MM.1S (cell line): ENCODE data around the gene TFRC.
"Not testable (repeated sequence)": the region's sequence is repeated elsewhere in the genome, so short reads cannot be mapped to it uniquely, and the experiment has no call there.

Source experiments
- DNase-seq: peaks from one replicate; pipeline ENCODE4 v3.0.0-alpha.2; 2015
- H2AFZ ChIP-seq: fragments of 300-600 bp; sonication (generic); 2 replicates; pipeline ENCODE4 v1.6.0; 2016; ENCODE audit warnings: antibody characterized with exemption, low read length
- H3F3A ChIP-seq: fragments of 300-600 bp; sonication (generic); 2 replicates; pipeline ENCODE4 v1.6.1; 2016; ENCODE audit warnings: mild to moderate bottlenecking, antibody characterized with exemption, low read length, moderate library complexity, mixed read lengths; ENCODE audit not compliant: insufficient read depth
- H3K27ac ChIP-seq: fragments of 300-600 bp; sonication (generic); 2 replicates; pipeline ENCODE4 v1.5.1; 2016; ENCODE audit warnings: mild to moderate bottlenecking, low read length
- H3K27me3 ChIP-seq: fragments of 300-600 bp; sonication (generic); replicated peaks from 2 replicates; pipeline ENCODE4 v1.6.0; 2016; ENCODE audit warnings: low read length; ENCODE audit not compliant: insufficient read depth
- H3K36me3 ChIP-seq: fragments of 300-600 bp; sonication (generic); replicated peaks from 2 replicates; pipeline ENCODE4 v1.6.1; 2016; ENCODE audit warnings: mild to moderate bottlenecking, low read length, mixed read lengths; ENCODE audit not compliant: insufficient read depth
- H3K4me1 ChIP-seq: fragments of 300-600 bp; sonication (generic); 2 replicates; pipeline ENCODE4 v1.6.1; 2016; ENCODE audit warnings: low read length, mixed read lengths
- H3K4me2 ChIP-seq: fragments of 300-600 bp; sonication (generic); 2 replicates; pipeline ENCODE4 v1.6.0; 2016; ENCODE audit warnings: low read depth, low read length
- H3K4me3 ChIP-seq: fragments of 300-600 bp; sonication (generic); 2 replicates; pipeline ENCODE4 v1.5.1; 2016; ENCODE audit warnings: low read length, mixed read lengths
- H3K79me2 ChIP-seq: fragments of 300-600 bp; sonication (generic); 2 replicates; pipeline ENCODE4 v1.6.1; 2016; ENCODE audit warnings: mixed run types, low read length, mixed read lengths
- H3K9ac ChIP-seq: fragments of 300-600 bp; sonication (generic); 2 replicates; pipeline ENCODE4 v1.6.1; 2016; ENCODE audit warnings: low read length, mixed read lengths
- H3K9me2 ChIP-seq: fragments of 300-600 bp; sonication (generic); replicated peaks from 2 replicates; pipeline ENCODE4 v1.6.1; 2016; ENCODE audit warnings: mild to moderate bottlenecking, low read length, mixed read lengths; ENCODE audit not compliant: insufficient read depth
- H3K9me3 ChIP-seq: fragments of 300-600 bp; sonication (generic); replicated peaks from 2 replicates; pipeline ENCODE4 v1.6.1; 2016; ENCODE audit warnings: mild to moderate bottlenecking, low read length, mixed read lengths; ENCODE audit not compliant: insufficient read depth
- H4K20me1 ChIP-seq: fragments of 300-600 bp; sonication (generic); 2 replicates; pipeline ENCODE4 v1.6.1; 2016; ENCODE audit warnings: mild to moderate bottlenecking, low read length, moderate library complexity, mixed read lengths; ENCODE audit not compliant: insufficient read depth
- EZH2 ChIP-seq: fragments of 300-600 bp; sonication (generic); optimal IDR thresholded peaks from 2 replicates; pipeline ENCODE3; 2017; ENCODE audit warnings: low read depth, mild to moderate bottlenecking, antibody characterized with exemption, low read length, mixed read lengths
- EZH2phosphoT487 ChIP-seq: fragments of 300-600 bp; sonication (generic); IDR thresholded peaks from 2 replicates; pipeline ENCODE4 v1.6.1; 2018; ENCODE audit warnings: antibody characterized with exemption, low read length
- TF ChIP-seq, protein P1 (sequence below): fragments of 300-600 bp; sonication (generic); IDR thresholded peaks from 2 replicates; pipeline ENCODE4 v1.5.1; 2016; ENCODE audit warnings: antibody characterized with exemption, low read length, mixed read lengths

Gene TFRC

DNA sequence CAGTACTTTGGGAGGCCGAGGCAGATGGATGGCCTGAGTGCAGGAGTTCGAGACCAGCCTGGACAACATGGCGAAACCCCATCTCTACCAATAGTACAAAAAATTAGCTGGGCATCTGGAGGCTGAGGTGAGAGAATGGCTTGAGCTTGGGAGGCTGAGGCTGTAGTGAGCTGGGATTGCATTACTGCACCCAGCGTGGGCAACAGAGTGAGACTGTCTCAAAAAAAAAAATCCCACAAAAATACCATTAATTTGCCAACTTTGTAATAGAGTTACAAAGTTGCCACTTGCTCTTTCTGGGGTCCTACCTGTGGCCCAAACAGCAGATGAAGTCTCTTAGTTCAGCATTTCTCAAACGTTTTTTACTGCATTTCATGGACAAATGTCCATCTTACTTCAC lies 6.0 kb upstream of the TFRC start:
- Histone ChIP-seq H3K27ac (no peak overlapping the region), H3K4me1 (0 out of 2 replicates have a peak, but pooled peaks cover 3% of the 10 kb centered on the region), H3K36me3 (no peaks in the 10 kb centered on the region), H3F3A (peaks cover 3% of the 10 kb centered on the region; the same call in 1 of the 2 replicates), H3K9ac (no peak overlapping the region), H3K9me3 (no peaks in the 10 kb centered on the region), H3K27me3 (no peaks in the 10 kb centered on the region), H2AFZ (no peak overlapping the region), H3K4me2 (no peak overlapping the region), H3K79me2 (no peaks in the 10 kb centered on the region), H4K20me1 (no peaks in the 10 kb centered on the region), H3K9me2 (no peaks in the 10 kb centered on the region), H3K4me3 (no peak overlapping the region)
- no peak for TF ChIP-seq EZH2
- TF ChIP-seq, protein P1, sequence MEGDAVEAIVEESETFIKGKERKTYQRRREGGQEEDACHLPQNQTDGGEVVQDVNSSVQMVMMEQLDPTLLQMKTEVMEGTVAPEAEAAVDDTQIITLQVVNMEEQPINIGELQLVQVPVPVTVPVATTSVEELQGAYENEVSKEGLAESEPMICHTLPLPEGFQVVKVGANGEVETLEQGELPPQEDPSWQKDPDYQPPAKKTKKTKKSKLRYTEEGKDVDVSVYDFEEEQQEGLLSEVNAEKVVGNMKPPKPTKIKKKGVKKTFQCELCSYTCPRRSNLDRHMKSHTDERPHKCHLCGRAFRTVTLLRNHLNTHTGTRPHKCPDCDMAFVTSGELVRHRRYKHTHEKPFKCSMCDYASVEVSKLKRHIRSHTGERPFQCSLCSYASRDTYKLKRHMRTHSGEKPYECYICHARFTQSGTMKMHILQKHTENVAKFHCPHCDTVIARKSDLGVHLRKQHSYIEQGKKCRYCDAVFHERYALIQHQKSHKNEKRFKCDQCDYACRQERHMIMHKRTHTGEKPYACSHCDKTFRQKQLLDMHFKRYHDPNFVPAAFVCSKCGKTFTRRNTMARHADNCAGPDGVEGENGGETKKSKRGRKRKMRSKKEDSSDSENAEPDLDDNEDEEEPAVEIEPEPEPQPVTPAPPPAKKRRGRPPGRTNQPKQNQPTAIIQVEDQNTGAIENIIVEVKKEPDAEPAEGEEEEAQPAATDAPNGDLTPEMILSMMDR = no peak
- no peak for TF ChIP-seq EZH2phosphoT487
- no peak for DNase-seq

DNA sequence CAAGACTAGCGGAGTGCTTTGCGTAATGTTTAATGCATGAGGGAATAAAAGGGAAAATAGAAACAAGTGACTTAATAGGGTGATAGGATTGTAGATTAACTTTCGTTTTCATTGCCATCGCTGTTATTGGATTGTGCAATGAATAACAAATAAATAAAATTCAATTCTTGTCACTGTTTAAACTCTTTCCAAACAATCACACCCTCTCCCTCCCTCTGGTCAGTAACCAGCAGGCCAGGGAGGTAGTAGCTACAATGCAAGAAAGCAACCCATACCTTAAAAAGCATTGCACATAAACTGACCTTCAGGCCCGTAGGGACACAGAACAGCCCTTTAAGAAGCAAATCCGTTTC lies 705 bp upstream of the TFRC start:
- Histone ChIP-seq H2AFZ (peak overlapping the region; percentile 80), H3F3A (peaks cover 16% of the 10 kb centered on the region), H3K4me1 (peaks cover 12% of the 10 kb centered on the region), H3K4me3 (peak overlapping the region; percentile 97), H3K36me3 (peaks cover 4% of the 10 kb centered on the region), H3K9me3 (no peaks in the 10 kb centered on the region), H3K4me2 (peak overlapping the region; percentile 83), H4K20me1 (peaks cover 27% of the 10 kb centered on the region), H3K27me3 (no peaks in the 10 kb centered on the region), H3K9me2 (no peaks in the 10 kb centered on the region), H3K79me2 (peaks cover 43% of the 10 kb centered on the region), H3K27ac (peak overlapping the region; percentile 91), H3K9ac (peak overlapping the region; percentile 98)
- DNase-seq = no peak
- no peak for TF ChIP-seq EZH2phosphoT487
- TF ChIP-seq, protein P1 = no peak
- TF ChIP-seq EZH2 = no peak

DNA sequence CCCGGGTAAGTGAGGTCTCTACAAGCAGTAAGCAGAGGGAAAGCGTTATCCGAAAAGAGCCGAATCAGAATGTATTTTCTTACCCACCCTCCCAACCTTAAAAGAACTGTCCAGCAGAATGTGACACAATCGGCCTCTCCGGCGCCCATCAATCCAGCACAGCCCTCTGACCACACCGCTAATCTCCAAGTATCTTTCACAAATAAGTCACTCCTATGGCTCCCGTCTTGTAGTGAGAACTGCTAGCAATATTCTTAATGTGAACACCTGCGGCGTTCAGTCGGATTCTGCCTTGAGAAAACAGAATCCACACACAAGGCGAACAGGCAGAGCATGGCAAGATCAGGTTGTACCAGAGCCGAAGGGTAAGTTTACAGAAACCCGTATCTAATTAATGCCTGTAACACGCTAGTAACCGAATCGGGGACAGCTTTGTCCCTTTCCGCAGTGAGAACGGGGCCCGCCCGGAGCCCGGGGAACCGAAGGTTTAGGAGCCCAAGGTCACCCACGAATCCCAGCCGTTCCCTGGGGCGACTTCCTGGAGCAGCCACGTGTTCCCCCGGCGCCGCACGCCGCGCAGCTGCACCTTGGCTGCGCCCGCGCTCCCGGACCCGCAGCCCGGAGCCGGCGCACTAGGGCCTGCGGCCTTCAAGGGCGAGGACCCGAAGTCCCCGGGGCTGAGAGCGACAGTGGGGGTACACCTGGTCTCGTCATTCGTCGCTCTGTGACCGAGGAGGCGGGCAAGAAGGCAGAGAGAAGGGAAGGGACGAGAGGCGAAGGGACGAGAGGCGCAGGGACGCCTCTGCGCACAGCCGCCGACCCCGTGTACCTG lies 672 bp downstream of the TFRC start:
- TF ChIP-seq EZH2phosphoT487 = no peak
- TF ChIP-seq, protein P1 = no peak
- no peak for TF ChIP-seq EZH2

DNA sequence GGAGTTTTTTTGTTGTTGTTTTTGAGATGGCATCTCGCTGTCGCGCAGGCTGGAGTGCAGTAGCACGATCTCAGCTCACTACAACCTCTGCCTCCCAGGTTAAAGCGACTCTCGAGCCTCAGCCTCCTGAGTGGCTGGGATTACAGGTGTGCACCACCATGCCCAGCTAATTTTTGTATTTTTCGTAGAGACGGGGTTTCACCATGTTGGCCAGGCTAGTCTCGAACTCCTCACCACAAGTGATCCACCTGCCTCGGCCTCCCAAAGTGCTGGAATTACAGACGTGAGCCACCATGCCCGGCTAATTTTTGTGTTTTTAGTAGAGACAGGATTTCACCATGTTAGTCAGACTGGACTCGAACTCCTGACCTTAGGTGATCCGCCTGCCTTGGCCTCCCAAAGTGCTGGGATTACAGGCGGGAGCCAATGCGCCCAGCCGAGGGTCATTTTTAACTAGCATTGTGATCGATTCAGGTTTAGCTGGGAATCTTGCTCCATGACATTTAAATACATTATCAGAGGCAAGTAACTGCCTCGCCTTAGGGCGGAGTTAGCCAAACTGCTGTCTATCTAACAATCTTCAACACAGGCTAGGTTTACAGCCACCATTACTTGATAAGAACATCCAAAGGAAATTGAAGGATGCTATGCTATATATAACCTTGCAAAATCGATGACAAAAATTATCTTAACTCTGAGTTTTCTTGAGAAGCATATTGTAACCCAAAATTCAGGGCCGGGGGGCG lies 1.6 kb downstream of the TFRC start:
- Histone ChIP-seq H3K4me2 (peak overlapping the region; percentile 83), H4K20me1 (peaks cover 43% of the 10 kb centered on the region), H3K79me2 (peaks cover 66% of the 10 kb centered on the region), H3K4me3 (peak overlapping the region; percentile 97), H3K4me1 (peaks cover 12% of the 10 kb centered on the region), H3K9ac (peak overlapping the region; percentile 98), H3K27ac (peak overlapping the region; percentile 91; the same call in 1 of the 2 replicates), H3F3A (peaks cover 21% of the 10 kb centered on the region)
- not testable (repeated sequence) for H3K27me3 ChIP-seq, H3K9me2 ChIP-seq, DNase-seq, H3K9me3 ChIP-seq, H2AFZ ChIP-seq, H3K36me3 ChIP-seq

More for the DNA sequence above, 672 bp downstream of the TFRC start:
- no peaks in the 10 kb centered on the region for H3K9me2 ChIP-seq
- H3K27me3 ChIP-seq = no peaks in the 10 kb centered on the region
- peaks cover 37% of the 10 kb centered on the region for H4K20me1 ChIP-seq
- H3K9ac ChIP-seq = peak overlapping the region; percentile 98
- H3K4me3 ChIP-seq = peak overlapping the region; percentile 97
- peaks cover 12% of the 10 kb centered on the region for H3K4me1 ChIP-seq
- H3K4me2 ChIP-seq = peak overlapping the region; percentile 83
- H3K36me3 ChIP-seq = peaks cover 9% of the 10 kb centered on the region
- DNase-seq = peak; percentile 84
- H3K79me2 ChIP-seq = peaks cover 57% of the 10 kb centered on the region
- peak overlapping the region; percentile 44; the same call in 1 of the 2 replicates for H2AFZ ChIP-seq
- peaks cover 16% of the 10 kb centered on the region for H3F3A ChIP-seq
- no peaks in the 10 kb centered on the region for H3K9me3 ChIP-seq
- H3K27ac ChIP-seq = peak overlapping the region; percentile 91
